SK-MEL-5 (cell line): ENCODE measurements around the gene PDXK. TPM values are rescaled to one million over a fixed set of nuclear protein-coding genes. Genes with fewer than 3 reads are reported as not detected.

Source experiments
- DNase-seq: peaks from one replicate; pipeline ENCODE4 v3.0.0-alpha.2; 2016; ENCODE audit warnings: low read depth, low spot score
- in situ Hi-C: cut with HindIII; loops from 2 replicates; pipeline ENCODE4 v1.10.0; 2016; ENCODE audit warnings: low sequenced_read_pairs, high pct_unique_total_duplicates, low pct_unique_long_range_greater_than_20kb
- total RNA-seq: library from RNA; depleted of rRNA; stranded (reverse); fragments of >200 nt; shearing (Covaris generic); gene quantifications from 2 replicates; pipeline ENCODE4 v1.2.3, GENCODE V29; 2014

Gene PDXK
- total RNA-seq, 1 experiment from 2014 or later = 69.9 TPM

GRCh38 chr21:43751955-43752591 lies 33.1 kb downstream of the PDXK start:
- in situ Hi-C loops = no loop called here
- DNase-seq = no peak

DNA sequence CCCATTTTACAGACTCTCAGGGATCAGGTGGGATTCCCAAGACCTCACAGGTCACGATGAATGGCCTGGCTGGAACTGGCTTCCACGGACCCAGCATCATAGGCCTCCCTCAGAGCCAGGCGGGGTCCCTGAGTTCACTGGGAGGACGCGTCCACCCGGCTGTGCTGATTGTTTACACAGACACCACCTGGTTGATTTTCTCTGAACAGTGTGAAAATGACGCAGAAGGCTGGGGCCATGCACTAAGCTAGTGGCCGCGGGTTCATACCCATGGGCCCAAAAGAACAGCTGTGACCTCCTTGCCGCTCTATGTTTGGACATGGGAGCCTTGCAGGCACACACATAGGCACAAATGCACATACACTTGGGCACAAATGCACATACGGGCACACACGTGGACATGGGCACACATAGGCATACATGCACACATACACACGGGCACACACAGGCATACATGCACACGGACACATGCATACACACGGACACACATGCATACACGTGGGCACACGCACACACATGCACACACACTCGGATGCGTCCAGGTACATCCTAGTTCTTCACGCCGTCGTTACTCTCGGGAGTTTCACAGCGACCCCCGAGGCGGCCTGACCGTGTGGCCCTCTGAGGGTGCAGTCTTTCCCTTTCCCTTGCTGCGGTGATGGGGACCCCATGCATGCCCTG lies 34.0 kb downstream of the PDXK start:
- in situ Hi-C loops = no loop called here
- DNase-seq = no peak

GRCh38 chr21:43753439-43753799 lies 34.5 kb downstream of the PDXK start:
- in situ Hi-C loops = no loop called here
- DNase-seq = no peak

DNA sequence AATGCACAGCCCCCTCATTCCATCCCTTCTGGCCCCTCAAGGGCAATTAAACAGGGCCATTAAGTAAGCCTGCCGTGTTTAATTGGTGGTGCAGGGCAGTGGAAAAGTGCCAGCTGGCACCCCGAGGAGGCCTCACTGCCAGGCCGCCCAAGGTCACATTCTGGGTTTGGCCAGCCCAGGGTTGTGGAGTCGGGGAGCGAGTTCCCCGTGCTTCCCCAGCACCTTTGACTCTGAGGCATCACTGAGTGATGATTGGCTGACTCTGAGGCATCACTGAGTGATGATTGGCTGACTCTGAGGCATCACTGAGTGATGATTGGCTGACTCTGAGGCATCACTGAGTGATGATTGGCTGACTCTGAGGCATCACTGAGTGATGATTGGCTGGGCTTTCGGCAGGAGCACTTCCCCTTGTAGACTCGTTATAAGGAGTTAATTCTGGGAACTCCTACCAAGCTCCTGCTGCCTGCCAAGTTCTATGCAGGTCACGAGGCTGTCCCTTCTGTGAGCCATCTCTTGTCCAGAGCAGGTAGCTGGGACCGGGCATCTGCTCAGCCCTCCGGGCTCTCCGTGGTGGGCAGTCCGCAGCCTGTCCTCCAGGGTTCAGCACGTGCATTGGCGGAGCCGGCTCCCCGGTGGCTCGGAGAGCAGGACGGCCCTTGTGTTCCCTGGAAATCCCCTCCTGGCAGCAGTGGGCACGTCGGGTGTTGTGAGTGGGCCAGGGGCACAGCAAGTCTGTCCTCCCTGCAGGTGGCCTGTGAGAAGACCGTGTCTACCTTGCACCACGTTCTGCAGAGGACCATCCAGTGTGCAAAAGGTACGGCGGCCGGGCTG lies 36.2 kb downstream of the PDXK start:
- DNase-seq = no peak
- in situ Hi-C loops = no loop called here

DNA sequence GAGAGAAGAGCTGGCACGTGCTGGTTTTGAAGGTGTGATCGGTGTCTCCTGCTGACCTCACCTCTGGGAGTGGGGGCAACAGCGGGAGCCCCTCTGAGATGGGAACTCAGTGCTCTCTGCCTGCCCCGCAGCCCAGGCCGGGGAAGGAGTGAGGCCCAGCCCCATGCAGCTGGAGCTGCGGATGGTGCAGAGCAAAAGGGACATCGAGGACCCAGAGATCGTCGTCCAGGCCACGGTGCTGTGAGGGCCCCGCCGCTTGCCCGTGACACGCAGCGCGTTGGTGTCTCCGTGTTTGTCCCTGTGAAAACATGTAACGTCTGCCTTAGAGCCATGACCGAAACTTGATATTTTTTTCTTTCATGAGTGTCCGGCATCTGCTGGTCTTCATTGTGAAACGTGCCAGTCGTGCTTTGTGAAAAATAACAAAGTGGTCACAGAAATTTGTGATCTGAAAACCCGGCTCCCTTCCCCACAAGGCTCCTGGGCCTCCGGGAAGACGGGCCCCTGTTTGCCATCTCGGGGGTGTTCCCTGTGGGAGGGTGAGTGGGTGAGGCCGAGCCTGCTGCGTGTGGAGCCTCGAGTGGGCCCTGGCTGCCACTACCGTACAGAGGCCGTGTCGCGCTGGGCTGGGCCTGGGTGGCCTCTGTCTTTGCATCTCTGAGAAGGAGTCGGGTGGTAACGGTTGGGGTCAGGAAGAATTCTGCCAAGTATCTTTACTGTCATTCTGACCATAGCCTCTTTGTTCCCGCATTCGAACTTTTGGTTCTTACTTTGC lies 37.1 kb downstream of the PDXK start:
- in situ Hi-C loops = no loop called here
- no peak for DNase-seq

GRCh38 chr21:43757601-43758000 lies 38.7 kb downstream of the PDXK start:
- no peak for DNase-seq
- in situ Hi-C loops = no loop called here

DNA sequence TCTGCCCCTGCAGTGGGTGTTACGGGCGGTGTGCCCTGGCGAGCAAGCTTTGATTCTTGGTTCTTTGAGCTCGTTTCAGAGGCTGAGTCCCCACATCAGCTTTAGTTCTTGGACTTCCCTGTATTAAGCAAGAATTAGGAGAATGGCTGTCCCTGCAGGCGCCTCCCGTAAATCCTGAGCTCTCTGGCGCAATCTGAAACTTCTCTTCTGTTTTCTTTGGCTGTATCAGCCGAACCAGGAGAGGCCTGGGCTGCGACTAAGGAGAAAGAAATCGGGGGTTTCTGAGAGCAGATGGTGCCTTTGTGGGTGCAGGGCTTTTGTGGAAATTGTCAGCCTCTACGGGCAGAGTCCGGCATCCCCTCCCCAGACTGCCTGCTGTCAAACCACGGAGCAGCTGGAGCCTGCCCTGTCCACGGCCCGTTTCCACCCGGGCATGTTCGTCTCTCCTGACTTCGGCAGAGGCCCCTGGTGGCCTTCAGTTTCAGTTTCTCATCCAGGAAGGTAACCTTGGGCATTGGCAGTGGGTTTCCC lies 39.2 kb downstream of the PDXK start:
- no peak for DNase-seq

GRCh38 chr21:43758811-43759210 lies 39.9 kb downstream of the PDXK start:
- in situ Hi-C loops = no loop called here
- no peak for DNase-seq

More for the DNA sequence above, 39.2 kb downstream of the PDXK start:
- in situ Hi-C loops = no loop called here

DNA sequence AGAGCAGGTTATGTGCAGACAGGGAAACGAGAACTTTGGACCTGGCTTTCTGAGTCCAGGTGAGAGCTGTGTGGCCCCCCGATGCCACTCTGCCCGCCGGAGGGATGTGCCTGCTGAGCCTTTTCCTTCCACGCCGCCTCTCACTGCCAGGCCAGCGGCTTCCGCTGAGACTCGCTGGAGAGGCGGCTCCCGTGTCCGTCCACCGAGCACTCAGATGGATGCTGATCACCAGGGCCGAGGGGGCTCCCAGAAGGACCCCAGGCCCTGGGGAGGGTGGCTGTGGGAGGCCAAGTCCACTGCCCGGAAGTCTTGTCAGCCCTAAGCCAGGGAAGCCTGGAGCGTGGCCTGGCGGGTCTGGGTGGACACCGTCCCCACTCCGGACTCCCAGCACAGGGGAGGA lies 40.7 kb downstream of the PDXK start:
- in situ Hi-C loops = no loop called here
- DNase-seq = no peak

GRCh38 chr21:43760391-43760958 lies 41.5 kb downstream of the PDXK start:
- in situ Hi-C loops = no loop called here
- no peak for DNase-seq

DNA sequence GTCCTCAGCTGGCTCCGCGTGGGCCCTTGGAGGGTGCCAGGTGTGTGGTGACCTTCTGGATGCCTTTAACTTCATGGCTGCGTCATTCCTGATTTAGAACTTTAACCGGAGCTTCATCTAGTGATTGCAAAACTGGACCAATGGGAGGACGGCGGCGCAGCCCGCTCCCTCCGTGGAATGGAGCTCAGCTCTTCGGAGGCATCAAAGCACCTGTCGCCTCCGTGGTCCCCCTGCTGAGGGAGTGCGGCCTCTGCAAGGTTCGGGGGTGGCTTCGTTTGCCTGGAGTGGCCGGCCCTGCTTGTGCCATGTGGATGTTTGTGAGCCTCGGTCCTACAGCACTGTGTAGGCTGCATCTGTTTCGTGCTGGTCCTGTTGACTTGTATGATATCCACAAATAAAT lies 43.0 kb downstream of the PDXK start:
- DNase-seq = no peak
- in situ Hi-C loops = no loop called here

GRCh38 chr21:43762303-43763128 lies 43.6 kb downstream of the PDXK start:
- DNase-seq = no peak
- in situ Hi-C loops = no loop called here

GRCh38 chr21:43763901-43764523 lies 45.1 kb downstream of the PDXK start:
- DNase-seq = no peak
- in situ Hi-C loops = no loop called here

DNA sequence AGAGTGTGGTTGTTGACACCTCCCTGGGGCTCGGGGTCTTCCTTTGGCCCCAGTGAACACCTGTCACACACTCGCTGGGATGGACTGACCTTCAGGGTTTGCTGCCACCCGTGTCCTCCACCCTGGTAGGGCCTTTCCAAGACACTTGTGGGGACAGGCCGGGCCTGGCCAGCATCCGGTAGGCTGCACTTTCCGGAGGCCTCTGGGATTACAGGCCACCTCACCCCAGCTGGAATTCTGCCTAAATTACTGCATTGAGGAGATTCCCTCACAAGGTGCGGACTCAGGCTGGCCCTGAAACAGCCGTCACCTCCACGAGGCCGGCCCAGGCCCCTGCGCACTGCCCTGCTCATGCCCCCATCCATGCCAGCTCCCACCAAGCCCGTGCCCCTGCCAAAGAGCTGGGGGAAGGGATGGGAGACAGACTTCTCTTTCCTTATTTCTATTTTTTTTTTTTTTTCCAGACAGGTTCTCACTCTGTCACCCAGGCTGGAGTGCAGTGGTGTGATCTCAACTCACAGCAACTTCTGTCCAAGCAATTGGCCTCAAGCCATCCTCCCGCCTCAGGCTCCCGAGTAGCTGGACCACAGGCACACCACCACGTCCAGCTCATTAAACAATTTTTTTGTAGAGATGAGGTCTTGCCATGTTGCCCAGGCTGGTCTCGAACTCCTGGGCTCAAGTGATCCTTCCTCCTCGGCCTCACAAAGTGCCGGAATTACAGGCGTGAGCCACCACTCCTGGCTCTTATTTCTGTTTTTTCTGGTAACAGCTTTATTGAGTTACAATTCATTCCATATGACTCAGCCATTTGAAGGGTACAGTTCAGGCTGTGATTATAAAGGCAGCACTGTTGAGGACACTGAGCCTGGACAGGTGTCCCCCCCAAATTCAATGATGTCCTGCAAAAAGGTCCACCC lies 45.9 kb downstream of the PDXK start:
- no peak for DNase-seq
- in situ Hi-C loops = no loop called here

- no peak for DNase-seq
- in situ Hi-C loops = no loop called here
Observed at GRCh38 chr21:43766734-43767497, 48.0 kb downstream of the PDXK start.
